Mesenchymal stem cell (in vitro differentiated cells and primary cell): ENCODE measurements around the gene CCT7.

Experiments used
- DNase-seq: peaks from one replicate; pipeline ENCODE4 v3.0.0-alpha.2; 2013
- H2AFZ ChIP-seq: one replicate; pipeline ENCODE4 v1.6.1; 2013; ENCODE audit warnings: low read depth, mild to moderate bottlenecking, control low read depth, inconsistent platforms, low read length, moderate library complexity
- H2AK5ac ChIP-seq: 2 replicates; pipeline ENCODE4 v1.6.1; 2013; ENCODE audit warnings: low read length, moderate library complexity, mild to moderate bottlenecking, inconsistent platforms; ENCODE audit not compliant: severe bottlenecking
- H2BK120ac ChIP-seq: one replicate; pipeline ENCODE4 v1.6.1; 2013; ENCODE audit warnings: low read depth, mild to moderate bottlenecking, inconsistent platforms, low read length, moderate library complexity
- H2BK12ac ChIP-seq, 2 experiments: one replicate each; pipeline ENCODE4 v1.6.1; 2013; ENCODE audit warnings: inconsistent platforms in 2 of 2, low read length in 2 of 2, mild to moderate bottlenecking in 2 of 2, moderate library complexity in 2 of 2, control low read depth in 1 of 2
- H2BK15ac ChIP-seq: one replicate; pipeline ENCODE4 v1.6.1; 2013; ENCODE audit warnings: mild to moderate bottlenecking, low read depth, inconsistent platforms; ENCODE audit not compliant: poor library complexity, severe bottlenecking
- H2BK5ac ChIP-seq: 2 replicates; pipeline ENCODE4 v1.6.1; 2013; ENCODE audit warnings: low read depth, mild to moderate bottlenecking, low read length, control low read depth, inconsistent platforms; ENCODE audit not compliant: poor library complexity, severe bottlenecking
- H3K14ac ChIP-seq, 2 experiments: one replicate each; pipeline ENCODE4 v1.6.1; 2013; ENCODE audit warnings: inconsistent platforms in 2 of 2, low read length in 2 of 2, control low read depth in 1 of 2, mild to moderate bottlenecking in 1 of 2, moderate library complexity in 1 of 2
- H3K18ac ChIP-seq, 2 experiments: one replicate each; pipeline ENCODE4 v1.6.1; 2013; ENCODE audit warnings: inconsistent platforms in 2 of 2, low read length in 2 of 2, control low read depth in 1 of 2, low read depth in 1 of 2, mild to moderate bottlenecking in 1 of 2
- H3K23ac ChIP-seq, 2 experiments: one replicate each; pipeline ENCODE4 v1.6.1; 2013; ENCODE audit warnings: inconsistent platforms in 2 of 2, low read length in 2 of 2, mild to moderate bottlenecking in 2 of 2, moderate library complexity in 2 of 2, control low read depth in 1 of 2
- H3K27ac ChIP-seq: 2 replicates; pipeline ENCODE4 v1.5.1; 2013; ENCODE audit warnings: mild to moderate bottlenecking, moderate library complexity, low read length, control low read depth, inconsistent platforms; ENCODE audit not compliant: poor library complexity, severe bottlenecking
- H3K27me3 ChIP-seq, 2 experiments: 2 replicates each; pipeline versions ENCODE4 v1.6.1 to v1.7.0; 2013; ENCODE audit warnings: low read length in 2 of 2, mild to moderate bottlenecking in 2 of 2, moderate library complexity in 2 of 2, control low read depth in 1 of 2, inconsistent platforms in 1 of 2; ENCODE audit not compliant: control insufficient read depth in 1 of 2, insufficient read depth in 1 of 2
- H3K36me3 ChIP-seq, 2 experiments: 2 replicates each; pipeline versions ENCODE4 v1.6.1 to v1.7.0; 2013; ENCODE audit warnings: low read length in 2 of 2, control low read depth in 1 of 2, inconsistent platforms in 1 of 2, low read depth in 1 of 2, mild to moderate bottlenecking in 1 of 2; ENCODE audit not compliant: insufficient read depth in 2 of 2, control insufficient read depth in 1 of 2
- H3K4ac ChIP-seq, 2 experiments: one replicate each; pipeline ENCODE4 v1.6.1; 2013; ENCODE audit warnings: inconsistent platforms in 2 of 2, low read length in 2 of 2, mild to moderate bottlenecking in 2 of 2, moderate library complexity in 2 of 2, control low read depth in 1 of 2, low read depth in 1 of 2
- H3K4me1 ChIP-seq: 2 replicates; pipeline ENCODE4 v1.6.1; 2013; ENCODE audit warnings: low read depth, low read length, control low read depth; ENCODE audit not compliant: control insufficient read depth, insufficient read depth
- H3K4me2 ChIP-seq: 2 replicates; pipeline ENCODE4 v1.6.1; 2013; ENCODE audit warnings: low read length, mild to moderate bottlenecking, inconsistent platforms; ENCODE audit not compliant: poor library complexity, severe bottlenecking
- H3K4me3 ChIP-seq, 2 experiments: 2 replicates each; pipeline versions ENCODE4 v1.5.1 to v1.7.0; 2013; ENCODE audit warnings: low read length in 2 of 2, mild to moderate bottlenecking in 2 of 2, control low read depth in 1 of 2, low read depth in 1 of 2; ENCODE audit not compliant: insufficient read depth in 1 of 2
- H3K79me1 ChIP-seq: replicated peaks from 2 replicates; pipeline ENCODE4 v1.6.1; 2013; ENCODE audit warnings: mild to moderate bottlenecking, control low read depth, low read length, inconsistent platforms; ENCODE audit not compliant: poor library complexity, severe bottlenecking
- H3K9ac ChIP-seq: 2 replicates; pipeline ENCODE4 v1.7.0; 2013; ENCODE audit warnings: mild to moderate bottlenecking, low read length, moderate library complexity
- H3K9me3 ChIP-seq: 2 replicates; pipeline ENCODE4 v1.7.0; 2013; ENCODE audit warnings: mild to moderate bottlenecking, low read length; ENCODE audit not compliant: control insufficient read depth
- H4K8ac ChIP-seq: one replicate; pipeline ENCODE4 v1.6.1; 2013; ENCODE audit warnings: inconsistent platforms, mild to moderate bottlenecking, low read length, moderate library complexity
- H4K91ac ChIP-seq: one replicate; pipeline ENCODE4 v1.6.1; 2013; ENCODE audit warnings: mild to moderate bottlenecking, low read length, inconsistent platforms
- WGBS: methylation state at CpG from one replicate; pipeline ENCODE4 v1.1.7; 2013; ENCODE audit warnings: mixed read lengths; 5-methylcytosine and 5-hydroxymethylcytosine counted together

CCT7 gene

DNA sequence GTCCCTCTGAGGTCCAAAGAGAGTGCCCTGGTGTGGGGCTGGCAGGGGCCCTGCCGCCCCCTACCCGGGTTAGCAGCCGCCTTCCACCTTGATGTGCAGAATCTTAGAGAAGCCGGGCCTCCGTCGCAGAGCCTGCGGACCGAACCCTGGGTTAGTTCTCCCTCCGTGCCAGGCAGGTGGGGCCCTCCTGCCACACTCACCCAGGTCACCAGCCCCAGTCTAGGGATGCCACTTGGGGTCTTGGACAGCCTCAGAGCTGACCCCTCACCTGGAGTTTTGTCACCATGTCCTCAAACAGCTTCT, 24.8 kb downstream of the CCT7 start:
- no peak overlapping the region for H3K9ac ChIP-seq
- no peak overlapping the region for H3K27ac ChIP-seq
- H3K23ac ChIP-seq: peak overlapping the region in 1 of 2 experiments; percentile 5
- H2BK5ac ChIP-seq: no peak overlapping the region
- no peak overlapping the region for H2AK5ac ChIP-seq
- H3K4me1 ChIP-seq: peaks cover 4% of the 10 kb centered on the region
- no peak overlapping the region for H2AFZ ChIP-seq
- H3K4me3 ChIP-seq: no peak overlapping the region
- no peak overlapping the region for H2BK15ac ChIP-seq
- H3K36me3 ChIP-seq: peaks cover 16 to 51% of the 10 kb centered on the region in 2 experiments
- peaks cover 3 to 5% of the 10 kb centered on the region in 2 experiments for H3K27me3 ChIP-seq
- no peak overlapping the region for H2BK120ac ChIP-seq
- H4K91ac ChIP-seq: no peak overlapping the region
- no peak overlapping the region for H4K8ac ChIP-seq
- H2BK12ac ChIP-seq: no peak overlapping the region
- 95% methylated on average over 9 of the region's 9 CpGs for WGBS
- no peak for DNase-seq
- no peak overlapping the region for H3K18ac ChIP-seq
- H3K79me1 ChIP-seq: no peaks in the 10 kb centered on the region
- no peak overlapping the region for H3K4ac ChIP-seq
- H3K4me2 ChIP-seq: no peak overlapping the region
- no peaks in the 10 kb centered on the region for H3K9me3 ChIP-seq
- no peak overlapping the region for H3K14ac ChIP-seq

DNA sequence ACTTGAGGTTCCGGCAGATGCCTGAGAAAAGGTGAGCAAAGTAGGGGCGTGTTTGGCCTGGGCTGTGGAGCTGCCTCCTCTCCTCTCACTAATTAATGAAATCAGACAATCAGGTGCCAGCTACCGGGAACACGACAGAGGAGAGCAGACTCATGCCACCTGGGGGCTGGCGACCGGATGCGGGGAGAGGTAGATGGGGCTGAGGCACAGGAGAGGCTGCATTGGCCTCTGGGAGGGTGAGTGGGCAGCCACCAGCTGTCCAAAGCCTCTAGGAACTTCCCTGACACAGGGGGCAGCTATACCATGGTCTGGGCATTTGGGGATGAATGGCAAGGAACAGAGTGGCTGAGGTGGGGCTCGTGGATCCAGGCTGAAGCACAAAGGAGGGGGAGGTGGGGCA, 25.2 kb downstream of the CCT7 start:
- H2BK12ac ChIP-seq: no peak overlapping the region
- peaks cover 12 to 51% of the 10 kb centered on the region in 2 experiments for H3K36me3 ChIP-seq
- H3K79me1 ChIP-seq: no peaks in the 10 kb centered on the region
- no peak overlapping the region for H2BK15ac ChIP-seq
- no peak overlapping the region for H2AFZ ChIP-seq
- H3K23ac ChIP-seq: peak overlapping the region in 1 of 2 experiments; percentile 5
- H3K4ac ChIP-seq: no peak overlapping the region
- H3K4me3 ChIP-seq: no peak overlapping the region
- H3K27me3 ChIP-seq: peaks cover 3 to 5% of the 10 kb centered on the region in 2 experiments
- no peaks in the 10 kb centered on the region for H3K9me3 ChIP-seq
- H3K4me2 ChIP-seq: no peak overlapping the region
- H3K4me1 ChIP-seq: peaks cover 4% of the 10 kb centered on the region
- H4K91ac ChIP-seq: no peak overlapping the region
- no peak overlapping the region for H3K27ac ChIP-seq
- no peak overlapping the region for H2BK120ac ChIP-seq
- H3K14ac ChIP-seq: no peak overlapping the region
- 89% methylated on average over 8 of the region's 8 CpGs for WGBS
- no peak overlapping the region for H4K8ac ChIP-seq
- no peak overlapping the region for H2BK5ac ChIP-seq
- no peak overlapping the region for H2AK5ac ChIP-seq
- H3K9ac ChIP-seq: no peak overlapping the region
- no peak for DNase-seq
- H3K18ac ChIP-seq: no peak overlapping the region

DNA sequence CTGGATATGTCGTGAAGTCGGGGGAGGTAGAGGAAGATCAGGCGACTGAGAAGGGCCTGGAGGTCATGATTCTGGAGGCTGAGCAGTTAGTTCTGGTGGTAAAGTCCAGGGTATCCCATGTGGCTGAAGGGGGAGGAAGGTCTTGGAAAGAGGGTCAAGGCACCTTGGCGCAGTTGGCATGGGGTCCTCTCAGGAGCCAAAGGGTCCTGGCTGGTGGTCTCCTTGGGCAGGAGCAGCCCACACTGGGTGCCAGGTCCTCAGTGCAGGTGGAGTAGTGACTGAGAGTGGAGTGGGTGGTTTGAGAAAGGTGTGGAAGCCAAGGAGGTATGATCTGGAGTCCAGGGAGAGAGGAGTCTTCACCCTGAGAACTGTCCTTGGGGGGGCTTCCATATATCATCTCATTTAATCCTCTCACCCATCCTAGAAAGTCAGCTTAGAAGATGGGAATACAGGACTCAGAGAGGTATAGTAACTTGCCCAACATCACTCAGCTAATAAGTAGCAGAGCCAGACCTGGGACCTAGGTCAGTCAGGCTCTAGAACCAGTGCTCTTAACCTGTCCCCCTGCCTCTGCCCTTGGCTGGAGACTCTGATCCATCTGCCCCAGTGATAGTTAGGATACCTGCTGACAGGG, 25.7 kb downstream of the CCT7 start:
- no peak overlapping the region for H2BK12ac ChIP-seq
- no peak overlapping the region for H3K23ac ChIP-seq
- H2BK15ac ChIP-seq: no peak overlapping the region
- H2BK120ac ChIP-seq: no peak overlapping the region
- no peak overlapping the region for H3K4me2 ChIP-seq
- no peak overlapping the region for H4K8ac ChIP-seq
- H3K36me3 ChIP-seq: peaks cover 6 to 46% of the 10 kb centered on the region in 2 experiments
- H2AFZ ChIP-seq: no peak overlapping the region
- H3K27me3 ChIP-seq: peaks cover 3 to 5% of the 10 kb centered on the region in 2 experiments
- H3K14ac ChIP-seq: no peak overlapping the region
- H3K4me1 ChIP-seq: peaks cover 4% of the 10 kb centered on the region
- H3K27ac ChIP-seq: no peak overlapping the region
- H3K18ac ChIP-seq: no peak overlapping the region
- H3K4ac ChIP-seq: no peak overlapping the region
- no peak overlapping the region for H3K9ac ChIP-seq
- no peak overlapping the region for H2BK5ac ChIP-seq
- H3K9me3 ChIP-seq: no peaks in the 10 kb centered on the region
- no peaks in the 10 kb centered on the region for H3K79me1 ChIP-seq
- DNase-seq: no peak
- no peak overlapping the region for H2AK5ac ChIP-seq
- H3K4me3 ChIP-seq: no peak overlapping the region
- WGBS: 96% methylated on average over 4 of the region's 4 CpGs
- no peak overlapping the region for H4K91ac ChIP-seq

DNA sequence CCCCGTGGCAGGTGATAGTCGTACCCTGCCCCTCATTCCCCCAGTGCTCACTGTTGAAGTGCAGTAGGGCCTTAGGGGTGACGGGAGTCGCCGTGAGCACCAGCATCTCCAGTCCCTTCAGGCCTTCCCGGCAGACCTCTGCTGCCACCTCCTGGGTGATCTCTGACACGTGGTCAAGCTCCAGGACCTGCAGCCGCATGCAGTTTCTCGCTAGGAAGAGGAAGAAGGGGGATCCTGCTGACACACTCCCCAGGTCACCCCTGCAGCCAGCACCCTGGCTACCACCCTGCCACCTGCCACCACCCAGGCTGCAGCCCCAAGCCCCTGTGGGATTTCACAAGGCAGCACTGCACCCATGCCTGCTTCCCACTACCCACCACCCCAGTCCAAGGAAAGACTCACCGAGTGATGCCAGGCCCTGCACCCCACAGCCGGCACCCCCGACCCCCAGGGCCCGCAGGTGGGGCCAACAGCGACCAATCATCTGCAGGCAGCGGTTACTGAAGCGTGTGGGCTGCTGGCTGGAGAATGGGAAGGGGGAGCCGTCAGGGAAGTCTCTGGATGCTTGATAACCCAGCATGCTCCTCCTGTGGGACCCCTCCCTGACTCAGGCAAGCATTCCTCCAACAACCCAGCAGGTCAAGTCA, 26.4 kb downstream of the CCT7 start:
- Histone ChIP-seq H3K4me2 (no peak overlapping the region), H2BK120ac (no peak overlapping the region), H2BK12ac (no peak overlapping the region), H2AK5ac (no peak overlapping the region), H3K4me1 (peaks cover 4% of the 10 kb centered on the region), H3K9ac (no peak overlapping the region), H3K27me3 (peaks cover 3 to 5% of the 10 kb centered on the region in 2 experiments), H3K18ac (no peak overlapping the region), H2BK15ac (no peak overlapping the region), H2AFZ (no peak overlapping the region), H3K79me1 (no peaks in the 10 kb centered on the region), H4K91ac (no peak overlapping the region), H3K27ac (no peak overlapping the region), H3K4me3 (no peak overlapping the region), H3K14ac (no peak overlapping the region), H4K8ac (no peak overlapping the region), H3K4ac (no peak overlapping the region), H3K36me3 (peaks cover 0 to 44% of the 10 kb centered on the region in 2 experiments), H2BK5ac (no peak overlapping the region), H3K23ac (no peak overlapping the region), H3K9me3 (no peaks in the 10 kb centered on the region)
- 35% methylated on average over 17 of the region's 17 CpGs for WGBS
- peak; percentile 48 for DNase-seq
